Loucy (cell line): ENCODE results near the gene PNMA1.

Experiments
- H2AFZ ChIP-seq: fragments of 200-600 bp; sonication (generic); 2 replicates; pipeline ENCODE4 v1.6.0; 2016; ENCODE audit warnings: antibody characterized with exemption, mild to moderate bottlenecking, low read length, moderate library complexity
- H3F3A ChIP-seq: fragments of 200-600 bp; 2 replicates; pipeline ENCODE4 v1.6.0; 2016; ENCODE audit warnings: antibody characterized with exemption, low read depth, mild to moderate bottlenecking
- H3K27me3 ChIP-seq: fragments of 200-600 bp; sonication (generic); 2 replicates; pipeline ENCODE4 v1.6.1; 2014; ENCODE audit warnings: low read length, mild to moderate bottlenecking; ENCODE audit not compliant: insufficient read depth, poor library complexity, severe bottlenecking
- H3K36me3 ChIP-seq: fragments of 200-600 bp; sonication (generic); 2 replicates; pipeline ENCODE4 v1.6.1; 2016; ENCODE audit warnings: low read length; ENCODE audit not compliant: insufficient read depth
- H3K4me1 ChIP-seq: fragments of 200-600 bp; sonication (generic); 2 replicates; pipeline ENCODE4 v1.5.1; 2014; ENCODE audit warnings: low read length, mild to moderate bottlenecking; ENCODE audit not compliant: insufficient read depth, poor library complexity, severe bottlenecking
- H3K4me2 ChIP-seq: fragments of 200-600 bp; sonication (generic); 2 replicates; pipeline ENCODE4 v1.6.0; 2014; ENCODE audit warnings: antibody characterized with exemption, low read length, low read depth, mild to moderate bottlenecking; ENCODE audit not compliant: poor library complexity, severe bottlenecking
- H3K4me3 ChIP-seq: fragments of 200-600 bp; sonication (generic); 2 replicates; pipeline ENCODE4 v1.5.1; 2014; ENCODE audit warnings: low read length, mild to moderate bottlenecking, mixed read lengths; ENCODE audit not compliant: poor library complexity, severe bottlenecking
- H3K79me2 ChIP-seq: fragments of 200-600 bp; sonication (generic); 2 replicates; pipeline ENCODE4 v1.6.1; 2014; ENCODE audit warnings: low read length; ENCODE audit not compliant: insufficient read depth
- H3K9ac ChIP-seq: fragments of 200-600 bp; sonication (generic); 2 replicates; pipeline ENCODE4 v1.6.0; 2014; ENCODE audit warnings: mild to moderate bottlenecking, low read depth, low read length, moderate library complexity; ENCODE audit not compliant: poor library complexity, severe bottlenecking
- H3K9me2 ChIP-seq: fragments of 200-600 bp; sonication (generic); replicated peaks from 2 replicates; pipeline ENCODE4 v1.6.1; 2016; ENCODE audit warnings: low read depth, low read length, mixed read lengths
- H3K9me3 ChIP-seq: fragments of 200-600 bp; sonication (generic); 2 replicates; pipeline ENCODE4 v1.6.1; 2014; ENCODE audit warnings: mild to moderate bottlenecking, antibody characterized with exemption, low read length, low read depth; ENCODE audit not compliant: insufficient read depth
- H4K20me1 ChIP-seq: fragments of 200-600 bp; sonication (generic); 2 replicates; pipeline ENCODE4 v1.6.0; 2014; ENCODE audit warnings: antibody characterized with exemption, low read length, mild to moderate bottlenecking; ENCODE audit not compliant: insufficient read depth, poor library complexity, severe bottlenecking
- EZH2phosphoT487 ChIP-seq: fragments of 200-600 bp; IDR thresholded peaks from 2 replicates; pipeline ENCODE4 v1.6.1; 2018; ENCODE audit warnings: antibody characterized with exemption, mild to moderate bottlenecking, moderate library complexity, borderline replicate concordance
- TF ChIP-seq, protein P1 (sequence below): fragments of 200-600 bp; sonication (generic); conservative IDR thresholded peaks from 2 replicates; pipeline ENCODE4 v1.5.1; 2014; ENCODE audit warnings: mild to moderate bottlenecking, antibody characterized with exemption, low read length

Gene PNMA1

DNA sequence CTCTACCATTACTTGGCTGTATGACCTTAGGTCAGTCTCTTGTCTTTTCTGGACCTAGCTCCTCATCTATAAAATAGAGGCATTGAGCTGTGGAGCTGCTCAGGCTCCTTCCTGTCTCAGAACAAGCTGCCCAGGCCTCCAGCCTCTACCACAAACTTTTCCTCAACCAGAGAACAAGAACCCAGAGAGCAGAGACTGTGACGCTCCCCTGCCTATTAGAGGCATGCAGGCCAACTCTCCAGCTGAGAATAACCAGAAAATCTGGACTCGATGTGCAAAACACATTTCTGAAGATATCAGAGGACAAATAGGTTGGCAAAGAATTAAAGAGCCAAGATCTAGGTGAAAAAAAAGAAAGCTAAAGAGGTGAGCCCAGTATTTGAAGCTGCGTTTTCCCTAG lies 17.8 kb upstream of the PNMA1 start:
- H3K79me2 ChIP-seq, result peaks cover 51% of the 10 kb centered on the region
- peaks cover 48% of the 10 kb centered on the region for H4K20me1 ChIP-seq
- no peaks in the 10 kb centered on the region for H3K27me3 ChIP-seq
- H3K9me2 ChIP-seq, result no peaks in the 10 kb centered on the region
- no peaks in the 10 kb centered on the region for H3K9me3 ChIP-seq
- peaks cover 91% of the 10 kb centered on the region for H3K36me3 ChIP-seq
- H3K9ac ChIP-seq, result no peak overlapping the region
- H3K4me1 ChIP-seq, result no peaks in the 10 kb centered on the region
- no peaks in the 10 kb centered on the region for H3F3A ChIP-seq
- H3K4me3 ChIP-seq, result no peak overlapping the region
- H2AFZ ChIP-seq, result no peak overlapping the region
- TF ChIP-seq, protein P1, sequence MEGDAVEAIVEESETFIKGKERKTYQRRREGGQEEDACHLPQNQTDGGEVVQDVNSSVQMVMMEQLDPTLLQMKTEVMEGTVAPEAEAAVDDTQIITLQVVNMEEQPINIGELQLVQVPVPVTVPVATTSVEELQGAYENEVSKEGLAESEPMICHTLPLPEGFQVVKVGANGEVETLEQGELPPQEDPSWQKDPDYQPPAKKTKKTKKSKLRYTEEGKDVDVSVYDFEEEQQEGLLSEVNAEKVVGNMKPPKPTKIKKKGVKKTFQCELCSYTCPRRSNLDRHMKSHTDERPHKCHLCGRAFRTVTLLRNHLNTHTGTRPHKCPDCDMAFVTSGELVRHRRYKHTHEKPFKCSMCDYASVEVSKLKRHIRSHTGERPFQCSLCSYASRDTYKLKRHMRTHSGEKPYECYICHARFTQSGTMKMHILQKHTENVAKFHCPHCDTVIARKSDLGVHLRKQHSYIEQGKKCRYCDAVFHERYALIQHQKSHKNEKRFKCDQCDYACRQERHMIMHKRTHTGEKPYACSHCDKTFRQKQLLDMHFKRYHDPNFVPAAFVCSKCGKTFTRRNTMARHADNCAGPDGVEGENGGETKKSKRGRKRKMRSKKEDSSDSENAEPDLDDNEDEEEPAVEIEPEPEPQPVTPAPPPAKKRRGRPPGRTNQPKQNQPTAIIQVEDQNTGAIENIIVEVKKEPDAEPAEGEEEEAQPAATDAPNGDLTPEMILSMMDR, result no peak
- no peak for TF ChIP-seq EZH2phosphoT487
- H3K4me2 ChIP-seq, result no peak overlapping the region

DNA sequence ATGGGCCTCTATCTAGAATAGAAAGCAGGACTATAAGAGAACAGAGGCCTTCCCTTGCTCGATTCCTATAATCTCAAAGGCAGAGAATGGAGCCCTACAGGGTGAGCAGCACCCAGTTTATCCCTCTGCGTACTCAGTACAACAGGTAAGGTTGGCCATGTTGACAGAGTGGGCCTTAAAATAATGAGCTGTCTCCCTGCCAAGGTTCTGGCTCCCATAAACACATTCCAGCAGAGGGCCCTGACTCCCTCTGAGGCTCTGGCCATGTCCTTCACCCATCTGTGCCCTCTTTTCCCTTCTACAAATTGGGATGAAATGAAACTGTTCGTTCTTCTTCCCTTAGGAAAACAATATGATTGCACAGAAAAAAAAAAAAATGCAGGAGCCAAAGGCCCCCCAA lies 16.9 kb upstream of the PNMA1 start:
- TF ChIP-seq, protein P1, result no peak
- TF ChIP-seq EZH2phosphoT487, result no peak
- no peak overlapping the region for H3K4me3 ChIP-seq
- no peak overlapping the region for H3K4me2 ChIP-seq
- H3K4me1 ChIP-seq, result no peaks in the 10 kb centered on the region
- no peak overlapping the region for H3K9ac ChIP-seq
- H3K27me3 ChIP-seq, result no peaks in the 10 kb centered on the region
- H4K20me1 ChIP-seq, result peaks cover 44% of the 10 kb centered on the region
- no peaks in the 10 kb centered on the region for H3K9me3 ChIP-seq
- peaks cover 45% of the 10 kb centered on the region for H3K79me2 ChIP-seq
- H2AFZ ChIP-seq, result no peak overlapping the region
- no peaks in the 10 kb centered on the region for H3F3A ChIP-seq
- H3K9me2 ChIP-seq, result no peaks in the 10 kb centered on the region
- H3K36me3 ChIP-seq, result peaks cover 91% of the 10 kb centered on the region

DNA sequence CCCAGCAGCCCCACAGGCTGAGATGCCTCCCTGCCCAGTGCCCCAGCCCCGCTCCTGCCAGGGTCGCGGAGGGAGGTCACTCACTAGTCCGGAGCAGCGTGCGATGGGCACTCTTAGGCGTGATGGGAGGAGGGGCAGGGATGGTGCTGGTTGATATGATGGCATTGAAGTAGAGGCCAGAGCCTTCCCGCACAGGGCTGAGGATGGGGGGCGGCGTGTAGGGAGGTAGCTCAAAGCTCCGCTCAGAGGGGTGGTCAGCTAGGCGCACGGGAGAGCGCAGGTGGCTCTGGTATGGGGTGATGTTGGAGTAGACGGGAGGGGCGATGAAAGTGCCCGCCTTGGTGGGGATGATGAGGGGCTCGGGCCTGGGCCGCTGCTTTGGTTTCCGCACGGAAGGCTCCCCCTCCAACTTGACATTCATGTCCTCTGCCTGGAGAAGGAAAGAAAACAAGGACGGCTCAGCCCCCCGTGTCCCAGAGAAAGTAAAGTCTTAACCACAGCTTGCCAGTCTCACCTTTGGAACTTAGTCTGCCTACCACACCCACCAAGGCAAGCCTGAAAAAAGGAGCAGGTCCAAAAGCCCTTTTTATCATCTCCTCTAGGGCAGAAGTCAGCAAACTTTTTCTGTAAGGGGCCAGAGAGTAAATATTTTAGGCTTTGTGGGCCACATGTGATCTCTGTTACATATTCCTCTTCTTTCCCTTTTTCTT lies 15.5 kb upstream of the PNMA1 start:
- no peaks in the 10 kb centered on the region for H3K9me2 ChIP-seq
- H3K4me2 ChIP-seq, result no peak overlapping the region
- peaks cover 94% of the 10 kb centered on the region for H3K36me3 ChIP-seq
- H3K9ac ChIP-seq, result no peak overlapping the region
- H3K79me2 ChIP-seq, result peaks cover 35% of the 10 kb centered on the region
- H4K20me1 ChIP-seq, result peaks cover 38% of the 10 kb centered on the region
- no peak overlapping the region for H2AFZ ChIP-seq
- no peaks in the 10 kb centered on the region for H3K9me3 ChIP-seq
- H3F3A ChIP-seq, result no peaks in the 10 kb centered on the region
- H3K4me3 ChIP-seq, result no peak overlapping the region
- TF ChIP-seq, protein P1, result no peak
- no peak for TF ChIP-seq EZH2phosphoT487
- H3K4me1 ChIP-seq, result no peaks in the 10 kb centered on the region
- no peaks in the 10 kb centered on the region for H3K27me3 ChIP-seq
